NT2/D1 (cell line): ENCODE data around the gene HAS3.

ENCODE experiments used
- DNase-seq: peaks from one replicate; pipeline ENCODE4 v3.0.0-alpha.2; 2011; ENCODE audit warnings: low read depth, low spot score
- H3K27me3 ChIP-seq: 2 replicates; pipeline ENCODE4 v1.6.0; 2011; ENCODE audit warnings: mild to moderate bottlenecking; ENCODE audit not compliant: insufficient read length, insufficient read depth
- H3K36me3 ChIP-seq: 2 replicates; pipeline ENCODE4 v1.6.1; 2011; ENCODE audit warnings: mild to moderate bottlenecking, low read length, mixed read lengths; ENCODE audit not compliant: insufficient read depth, insufficient read length
- H3K4me1 ChIP-seq: 2 replicates; pipeline ENCODE4 v1.5.1; 2011; ENCODE audit not compliant: insufficient read depth, insufficient read length
- H3K4me3 ChIP-seq: 2 replicates; pipeline ENCODE4 v1.5.1; 2011; ENCODE audit warnings: low read depth; ENCODE audit not compliant: insufficient read length
- H3K9ac ChIP-seq: 2 replicates; pipeline ENCODE4 v1.6.0; 2011; ENCODE audit warnings: low read depth; ENCODE audit not compliant: insufficient read length
- H3K9me3 ChIP-seq: 2 replicates; pipeline ENCODE4 v1.5.1; 2011; ENCODE audit warnings: mild to moderate bottlenecking, low read length; ENCODE audit not compliant: insufficient read depth
- SUZ12 ChIP-seq: IDR thresholded peaks from 2 replicates; pipeline ENCODE4 v1.6.1; 2011; ENCODE audit not compliant: insufficient read length, insufficient read depth; ENCODE audit errors: extremely low read depth
- YY1 ChIP-seq: IDR thresholded peaks from 2 replicates; pipeline ENCODE4 v1.6.1; 2011; ENCODE audit not compliant: insufficient read length, insufficient read depth
- ZNF274 ChIP-seq: IDR thresholded peaks from 2 replicates; pipeline ENCODE4 v1.6.1; 2011; ENCODE audit warnings: mild to moderate bottlenecking, low read depth, low read length

The HAS3 gene

GRCh38 chr16:69157196-69157595, 51.7 kb downstream of the HAS3 start:
- peaks cover 84% of the 10 kb centered on the region for H3K36me3 ChIP-seq
- DNase-seq, result no peak
- no peaks in the 10 kb centered on the region for H3K27me3 ChIP-seq
- no peaks in the 10 kb centered on the region for H3K4me1 ChIP-seq
- no peak overlapping the region for H3K4me3 ChIP-seq
- no peaks in the 10 kb centered on the region for H3K9me3 ChIP-seq
- no peak overlapping the region for H3K9ac ChIP-seq
- TF ChIP-seq SUZ12 (no peak), YY1 (no peak), ZNF274 (no peak)

GRCh38 chr16:69160192-69160591, 54.7 kb downstream of the HAS3 start:
- Histone ChIP-seq H3K9me3 (no peaks in the 10 kb centered on the region), H3K4me3 (no peak overlapping the region), H3K4me1 (no peaks in the 10 kb centered on the region), H3K27me3 (no peaks in the 10 kb centered on the region), H3K36me3 (peaks cover 83% of the 10 kb centered on the region), H3K9ac (no peak overlapping the region)
- DNase-seq, result no peak
- no peak for TF ChIP-seq SUZ12
- no peak for TF ChIP-seq YY1
- TF ChIP-seq ZNF274, result no peak

- TF ChIP-seq SUZ12 (no peak), YY1 (no peak), ZNF274 (no peak)
- Histone ChIP-seq H3K36me3 (peaks cover 88% of the 10 kb centered on the region), H3K4me1 (no peaks in the 10 kb centered on the region), H3K27me3 (no peaks in the 10 kb centered on the region), H3K4me3 (no peak overlapping the region), H3K9ac (no peak overlapping the region), H3K9me3 (no peaks in the 10 kb centered on the region)
- DNase-seq, result no peak
These were observed 60.1 kb downstream of the HAS3 start for GRCh38 chr16:69165584-69165983.

DNA sequence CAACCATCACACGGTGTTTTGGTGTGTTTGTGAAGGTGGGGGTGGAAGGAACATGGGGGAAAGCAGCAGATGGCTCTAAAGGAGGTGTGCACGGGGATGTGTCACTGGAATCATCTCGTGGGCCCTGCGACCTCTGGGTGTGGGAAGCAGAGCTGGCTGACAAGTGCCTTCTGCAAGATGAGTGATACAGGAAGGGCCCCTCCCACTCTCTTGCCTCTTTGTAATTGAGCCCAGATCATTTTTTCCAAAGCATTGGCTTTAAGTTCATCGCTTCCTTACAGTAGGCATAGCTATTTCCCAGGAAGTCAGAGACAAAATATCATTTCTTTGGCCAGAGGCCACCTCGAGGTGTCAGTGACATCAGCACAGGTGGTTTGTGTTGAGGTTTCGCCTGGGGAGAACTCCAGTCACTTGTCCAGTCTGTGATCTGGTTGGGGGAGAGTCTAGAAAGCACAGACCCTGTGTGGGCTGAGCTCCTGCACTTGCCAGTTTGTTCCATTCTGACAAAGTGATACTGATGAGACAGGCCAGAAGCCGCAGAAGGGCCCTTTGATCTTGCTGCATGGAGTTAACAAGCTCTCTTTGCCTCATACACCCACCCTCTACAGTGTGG, 60.9 kb downstream of the HAS3 start:
- H3K4me1 ChIP-seq, result no peaks in the 10 kb centered on the region
- H3K27me3 ChIP-seq, result no peaks in the 10 kb centered on the region
- no peak overlapping the region for H3K9ac ChIP-seq
- no peak overlapping the region for H3K4me3 ChIP-seq
- TF ChIP-seq ZNF274 (no peak), SUZ12 (no peak), YY1 (no peak)
- H3K9me3 ChIP-seq, result no peaks in the 10 kb centered on the region
- DNase-seq, result no peak
- peaks cover 83% of the 10 kb centered on the region for H3K36me3 ChIP-seq

- peaks cover 76% of the 10 kb centered on the region for H3K36me3 ChIP-seq
These were observed 61.8 kb downstream of the HAS3 start for GRCh38 chr16:69166946-69167930.

More at GRCh38 chr16:69166946-69167930, 61.8 kb downstream of the HAS3 start:
- Histone ChIP-seq H3K27me3 (no peaks in the 10 kb centered on the region), H3K9me3 (no peaks in the 10 kb centered on the region), H3K4me1 (no peaks in the 10 kb centered on the region), H3K4me3 (no peak overlapping the region), H3K9ac (no peak overlapping the region)
- no peak for TF ChIP-seq YY1
- no peak for DNase-seq
